HG02973 (cell line): ENCODE data around the gene FKTN.
A peak's percentile ranks its signal among the peaks of the same experiment; 100 is the strongest.

Source experiments
- ATAC-seq: cut with Tn5 transposase; IDR thresholded peaks from one replicate; pipeline ENCODE4 v1.9.1; 2021; ENCODE audit warnings: moderate library complexity; ENCODE audit not compliant: unreplicated experiment

The FKTN gene

GRCh38 chr9:105632807-105633206 lies 74.9 kb downstream of the FKTN start:
- no peak for ATAC-seq

- no peak for ATAC-seq
These were observed 75.5 kb downstream of the FKTN start for GRCh38 chr9:105633411-105633810.

- ATAC-seq = no peak
These were observed 78.4 kb downstream of the FKTN start for GRCh38 chr9:105636331-105636730.

- ATAC-seq = no peak
These were observed 80.0 kb downstream of the FKTN start for GRCh38 chr9:105637787-105638395.

DNA sequence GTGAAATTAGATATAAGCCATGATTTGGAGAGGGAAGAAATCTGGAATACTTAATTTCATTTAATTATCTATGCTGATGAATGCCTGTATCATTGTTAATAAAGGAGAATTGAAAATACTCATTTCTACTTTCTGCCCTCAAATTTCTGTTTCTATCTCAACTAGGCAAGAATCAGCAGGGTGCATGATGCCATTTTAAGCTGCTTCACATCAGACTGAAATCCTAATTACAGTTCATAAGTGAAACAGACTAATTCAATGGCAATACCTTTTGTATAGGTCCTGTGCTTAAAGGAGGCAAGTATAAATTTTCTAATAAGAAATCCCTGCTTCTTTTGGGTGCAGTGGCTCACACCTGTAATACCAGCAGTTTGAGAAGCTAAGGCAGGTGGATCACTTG lies 82.0 kb downstream of the FKTN start:
- ATAC-seq = no peak

GRCh38 chr9:105643795-105644194 lies 85.9 kb downstream of the FKTN start:
- ATAC-seq = no peak

DNA sequence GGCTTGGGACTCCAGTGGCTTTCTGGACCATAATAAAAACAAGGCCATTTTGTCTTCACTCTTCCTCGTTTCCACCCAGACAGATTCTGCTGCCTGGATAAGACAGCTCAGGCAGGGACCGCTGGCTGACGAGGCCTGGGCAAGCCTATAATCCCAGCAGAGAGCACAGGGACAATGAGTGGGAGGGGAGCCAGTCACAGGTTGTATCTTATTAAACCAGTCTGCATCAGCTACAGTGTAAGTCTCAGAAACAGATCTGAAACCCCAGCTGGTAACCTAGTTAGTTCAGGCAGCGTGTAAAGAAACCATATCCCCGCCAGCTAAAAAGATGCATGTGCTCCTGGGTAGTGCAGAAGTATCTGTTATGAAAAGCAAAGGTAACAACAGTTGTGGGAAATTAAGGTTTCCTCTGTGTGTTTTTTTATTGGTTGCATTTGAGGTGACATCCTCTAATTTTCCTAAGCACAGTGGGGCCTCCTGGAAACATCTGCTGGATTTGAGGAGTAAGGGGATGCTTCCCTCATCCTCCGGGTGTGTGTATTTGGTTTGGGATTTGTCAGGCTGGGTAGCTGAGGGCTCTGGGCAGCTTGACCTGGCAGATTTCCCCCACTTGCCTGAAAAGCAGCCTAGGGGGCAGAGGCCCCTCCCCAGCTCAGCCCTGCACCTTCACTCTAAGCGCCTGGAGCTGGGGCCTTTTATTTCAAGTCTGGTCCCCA lies 89.1 kb downstream of the FKTN start:
- no peak for ATAC-seq

GRCh38 chr9:105647595-105648349 lies 89.8 kb downstream of the FKTN start:
- ATAC-seq = no peak

- ATAC-seq = no peak
These were observed 93.9 kb downstream of the FKTN start for GRCh38 chr9:105651806-105652205.

GRCh38 chr9:105656131-105656921 lies 98.4 kb downstream of the FKTN start:
- peak; percentile 58 for ATAC-seq

GRCh38 chr9:105658351-105658750 lies 100.4 kb downstream of the FKTN start:
- ATAC-seq = no peak

- ATAC-seq = no peak
These were observed 103.1 kb downstream of the FKTN start for GRCh38 chr9:105661011-105661410.

DNA sequence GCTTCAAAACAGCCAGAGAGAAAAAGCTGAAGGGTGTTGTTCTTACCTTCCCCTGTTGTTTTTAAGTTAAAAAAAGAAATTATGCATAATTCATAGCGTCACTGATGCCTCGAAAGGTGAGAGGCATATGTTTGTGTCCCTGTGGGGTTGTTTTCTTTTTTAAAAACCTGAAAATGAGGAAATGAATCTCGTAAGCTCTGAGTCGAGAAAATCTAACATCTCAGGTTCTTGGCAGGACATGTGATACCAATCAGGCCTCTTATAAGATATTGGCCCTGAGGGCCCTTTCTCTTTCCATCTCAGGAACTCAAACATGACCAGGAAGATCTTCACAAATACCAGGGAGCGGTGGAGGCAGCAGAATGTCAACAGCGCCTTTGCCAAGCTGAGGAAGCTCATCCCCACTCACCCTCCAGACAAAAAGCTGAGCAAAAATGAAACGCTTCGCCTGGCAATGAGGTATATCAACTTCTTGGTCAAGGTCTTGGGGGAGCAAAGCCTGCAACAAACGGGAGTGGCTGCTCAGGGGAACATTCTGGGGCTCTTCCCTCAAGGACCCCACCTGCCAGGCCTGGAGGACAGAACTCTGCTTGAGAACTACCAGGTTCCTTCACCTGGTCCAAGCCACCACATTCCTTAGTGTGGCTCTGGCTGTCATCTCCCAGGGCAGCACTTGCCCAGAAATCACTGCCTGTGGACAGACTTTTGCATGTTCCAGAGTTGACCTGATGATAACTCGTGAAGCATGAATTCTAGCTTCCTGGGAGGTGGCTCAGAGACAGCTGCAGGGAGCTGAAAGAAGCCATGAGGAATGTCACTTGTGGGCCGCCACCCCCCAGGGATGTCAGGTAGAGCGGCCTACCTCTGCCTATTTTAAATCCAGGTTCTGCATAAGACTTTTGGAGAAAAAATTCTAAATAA lies 104.5 kb downstream of the FKTN start, which contains the start of gene TAL2:
Gene TAL2, plus strand, starts transcription at position 274 of the 921 bp plus-strand sequence. Its CDS starts 40 bp downstream, at position 314.
- ATAC-seq = peak; percentile 80

GRCh38 chr9:105663914-105664313 lies 106.0 kb downstream of the FKTN start:
- no peak for ATAC-seq

DNA sequence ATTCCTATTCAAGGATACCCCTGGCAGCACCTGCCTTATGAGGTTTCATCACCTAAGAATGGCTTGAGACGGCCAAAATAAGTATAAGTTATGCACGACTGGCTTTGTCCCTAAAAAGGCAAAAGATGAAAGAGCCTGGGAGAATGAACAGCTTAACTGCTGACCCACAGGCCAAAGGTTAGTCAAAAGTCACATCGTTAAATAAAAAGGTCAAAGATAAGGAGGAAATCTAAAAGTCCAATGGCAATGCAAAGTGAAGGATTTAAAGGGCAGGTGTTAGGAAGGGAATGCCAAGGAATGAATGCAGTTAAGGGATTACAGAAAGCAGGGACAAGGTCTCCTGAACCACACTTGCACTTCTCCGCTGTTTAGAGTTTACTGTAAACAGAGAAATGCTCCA lies 109.9 kb downstream of the FKTN start:
- no peak for ATAC-seq

GRCh38 chr9:105670315-105670714 lies 112.4 kb downstream of the FKTN start:
- no peak for ATAC-seq

DNA sequence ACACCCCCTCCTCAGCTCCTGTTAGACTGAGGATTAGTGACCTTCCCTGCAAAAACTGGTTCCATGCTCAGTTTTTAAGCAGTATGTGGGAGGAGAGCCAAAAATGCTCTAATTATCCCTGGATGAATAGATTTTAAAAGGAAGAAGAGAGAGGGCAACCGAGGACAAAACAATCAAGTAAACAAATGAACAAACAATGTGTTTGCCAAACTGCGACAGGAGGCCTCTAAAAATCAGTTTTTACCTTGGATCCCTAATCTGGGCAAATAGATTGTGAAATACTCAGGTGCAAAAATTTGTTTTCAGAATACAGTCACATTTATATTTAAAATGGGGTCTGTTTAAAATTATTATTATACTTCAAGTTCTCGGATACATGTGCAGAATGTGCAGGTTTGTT lies 112.8 kb downstream of the FKTN start:
- ATAC-seq = no peak

- no peak for ATAC-seq
These were observed 114.8 kb downstream of the FKTN start for GRCh38 chr9:105672711-105673234.

DNA sequence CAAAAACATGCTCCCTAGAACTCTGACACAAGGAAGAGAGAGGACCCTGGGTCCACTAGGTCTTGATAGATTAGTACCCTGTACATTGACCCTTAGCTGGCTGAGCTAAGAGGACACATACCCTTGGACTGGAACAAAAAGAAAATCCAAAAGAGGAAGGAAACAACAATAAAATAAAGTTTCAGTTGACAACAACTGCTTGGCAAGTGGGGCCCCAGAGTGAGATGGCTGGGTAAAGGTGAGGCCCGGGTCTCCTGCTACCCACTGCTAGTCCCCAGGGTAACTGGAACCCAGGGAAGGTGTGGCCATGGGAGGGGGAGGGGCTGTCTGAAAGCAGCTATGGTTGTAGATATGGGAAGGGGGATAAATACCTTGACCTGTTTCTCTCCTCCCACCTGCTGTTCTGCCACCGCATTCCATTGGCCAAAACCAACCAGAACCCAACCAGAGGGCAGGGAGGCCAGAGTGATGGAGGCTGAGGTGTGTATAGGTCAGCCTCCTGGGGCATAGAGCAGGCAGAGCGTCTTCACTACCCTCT lies 116.0 kb downstream of the FKTN start:
- no peak for ATAC-seq
